Smooth muscle cell of the pulmonary artery (primary cell): ENCODE results near the gene C17orf107. TPM values are rescaled to one million over a fixed set of nuclear protein-coding genes. Genes with fewer than 3 reads are reported as not detected.

Experiments used
- total RNA-seq: library from RNA; depleted of rRNA; stranded (reverse); fragments of >200 nt; gene quantifications from 2 replicates; pipeline ENCODE4 v1.2.3, GENCODE V29; 2014

C17orf107 gene
- total RNA-seq = 6.4 and 9.9 TPM in 2 replicates

DNA sequence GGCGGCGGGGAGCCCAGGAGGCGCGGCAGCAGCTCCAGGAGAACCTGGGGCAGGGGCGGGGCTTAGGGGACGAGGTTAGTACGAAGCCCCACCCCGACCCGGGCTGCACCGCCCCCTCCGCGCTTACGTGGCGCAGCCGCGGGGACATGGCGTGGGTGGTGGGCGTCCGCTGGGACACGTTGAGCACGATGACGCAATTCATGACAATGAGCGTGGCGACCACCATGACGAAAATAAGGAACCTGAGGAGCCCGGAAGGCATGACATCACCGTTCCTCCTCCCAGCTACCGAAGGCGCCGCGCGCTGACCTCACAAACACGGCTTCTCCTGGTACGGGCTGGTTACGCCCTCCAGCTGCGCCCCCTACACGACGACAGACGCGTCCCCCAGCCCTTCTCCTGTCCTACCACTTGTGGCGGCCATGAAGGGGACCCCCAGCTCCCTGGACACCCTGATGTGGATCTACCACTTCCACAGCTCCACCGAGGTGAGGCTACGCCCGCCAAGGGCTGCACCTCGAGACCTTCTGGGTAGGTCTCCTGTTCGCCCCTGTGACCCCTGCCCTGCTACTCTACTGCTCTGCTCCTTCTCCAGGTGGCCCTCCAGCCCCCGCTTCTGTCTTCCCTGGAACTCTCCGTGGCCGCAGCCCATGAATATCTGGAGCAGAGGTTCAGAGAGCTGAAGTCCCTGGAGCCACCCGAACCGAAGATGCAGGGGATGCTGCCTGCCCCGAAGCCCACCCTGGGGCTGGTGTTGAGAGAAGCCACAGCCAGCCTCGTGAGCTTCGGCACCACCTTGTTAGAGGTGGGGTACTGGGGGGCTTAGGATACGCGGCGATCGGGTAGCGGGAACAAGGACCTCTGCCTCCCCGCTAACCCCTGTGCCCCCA is at the start of gene C17orf107:
C17orf107 (plus strand) TSS at position 196 of the 890 bp plus-strand sequence; CDS start at position 423, 227 bp downstream.

DNA sequence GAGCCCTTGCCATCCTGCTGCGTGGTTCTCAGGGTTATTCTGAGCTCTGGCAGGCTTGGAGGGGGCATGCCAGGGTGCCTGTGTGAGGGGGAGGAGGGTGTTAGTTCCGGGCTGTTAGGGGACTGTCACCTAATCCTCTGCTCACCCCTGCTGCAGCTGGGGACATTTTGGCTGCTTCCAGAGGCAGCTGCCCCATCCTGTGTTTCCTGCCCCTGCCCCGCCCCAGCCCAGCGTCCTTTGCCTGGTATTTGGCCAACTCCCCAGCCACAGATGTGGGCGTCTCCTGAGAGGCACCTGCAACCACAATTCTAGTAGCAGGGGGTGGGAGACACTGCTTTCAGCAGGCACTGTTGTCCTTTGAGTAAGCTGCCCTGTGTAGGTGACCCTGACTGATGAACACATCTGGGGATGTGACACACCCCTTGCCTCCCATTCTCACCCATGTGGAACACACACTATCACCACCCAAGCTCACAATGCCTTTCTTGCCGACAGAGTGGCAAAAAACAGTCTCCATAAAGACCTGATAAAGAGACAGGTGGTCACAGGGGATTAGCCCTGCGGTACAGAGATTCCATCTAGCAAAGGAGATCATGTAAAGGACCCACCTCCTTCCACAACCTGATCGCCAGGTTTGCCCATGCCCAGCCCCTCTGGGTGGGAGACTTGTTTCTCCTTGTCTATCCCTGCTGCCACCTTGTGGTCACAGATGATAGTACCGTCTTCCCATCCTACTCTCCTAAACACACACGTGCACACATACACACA is 3.9 kb downstream of the C17orf107 start, which contains the start of gene CHRNE:
CHRNE (minus strand) TSS at position 48 of the 768 bp plus-strand sequence; CDS start at position 13, 35 bp downstream.

DNA sequence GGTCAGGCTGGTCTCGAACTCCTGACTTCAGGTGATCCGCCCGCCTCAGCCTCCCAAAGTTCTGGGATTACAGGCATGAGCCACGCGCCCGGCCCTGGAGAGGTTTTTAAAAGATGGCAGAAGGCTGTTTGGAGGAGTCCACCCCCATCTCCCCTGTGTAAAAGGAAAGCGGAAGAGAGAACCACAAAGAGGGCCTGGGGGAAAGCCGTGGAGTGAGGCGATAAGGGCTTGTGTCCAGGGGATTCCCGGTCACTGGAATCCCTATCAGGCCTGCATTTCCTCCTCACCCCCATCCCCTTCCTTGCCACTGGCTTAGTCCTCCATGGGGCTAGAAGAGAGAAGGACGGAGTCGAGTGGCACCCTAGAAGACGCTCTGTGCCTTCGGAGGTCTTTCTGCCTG is 32.6 kb downstream of the C17orf107 start, which contains the start of gene GP1BA:
GP1BA (plus strand) TSS at position 315 of the 400 bp plus-strand sequence. CDS start 328 bp downstream, outside the sequence.

DNA sequence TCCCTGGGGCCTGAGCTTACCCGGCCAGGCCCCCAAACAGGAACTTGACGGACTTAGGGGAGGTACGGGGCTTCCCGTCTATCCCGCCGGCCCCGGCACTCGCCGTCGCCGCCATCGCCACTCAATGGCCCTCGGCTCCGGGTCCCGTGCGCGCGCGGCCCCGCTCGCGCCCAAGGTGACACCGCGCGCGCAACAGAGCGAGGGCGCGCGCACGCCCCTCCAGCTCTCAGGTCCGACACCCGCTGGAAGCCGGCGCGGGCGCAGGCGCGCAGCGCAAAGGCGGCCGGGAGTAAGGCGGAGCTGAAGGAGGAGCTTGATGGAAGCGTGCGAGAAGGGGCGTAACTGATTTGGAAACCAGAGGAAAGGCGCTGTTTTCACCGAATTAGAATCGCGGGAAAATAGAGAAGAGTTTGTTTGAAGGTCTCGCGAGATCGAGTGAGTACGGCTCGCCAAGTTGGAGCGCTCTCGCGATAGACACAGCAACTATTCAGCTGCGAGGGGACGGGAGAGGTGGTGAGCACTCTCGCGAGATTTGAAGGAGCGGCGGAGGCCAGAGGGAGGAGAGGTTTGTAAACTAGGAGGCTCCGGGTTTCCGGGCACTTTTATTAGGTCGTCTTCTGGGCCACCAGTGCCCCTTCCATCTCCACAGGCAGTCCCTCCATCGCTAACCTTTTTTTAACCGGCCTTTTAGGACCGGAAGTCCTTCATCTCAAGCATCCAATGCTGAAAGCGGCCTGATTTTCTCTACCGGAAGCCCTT is 40.6 kb downstream of the C17orf107 start, which contains the start of the genes RNF167 and SLC25A11:
RNF167 (plus strand) TSS at position 473 of the 759 bp plus-strand sequence. CDS start 642 bp downstream, outside the sequence.
SLC25A11 (minus strand) TSS at position 251 of the 759 bp plus-strand sequence; CDS start at position 115, 136 bp downstream.

DNA sequence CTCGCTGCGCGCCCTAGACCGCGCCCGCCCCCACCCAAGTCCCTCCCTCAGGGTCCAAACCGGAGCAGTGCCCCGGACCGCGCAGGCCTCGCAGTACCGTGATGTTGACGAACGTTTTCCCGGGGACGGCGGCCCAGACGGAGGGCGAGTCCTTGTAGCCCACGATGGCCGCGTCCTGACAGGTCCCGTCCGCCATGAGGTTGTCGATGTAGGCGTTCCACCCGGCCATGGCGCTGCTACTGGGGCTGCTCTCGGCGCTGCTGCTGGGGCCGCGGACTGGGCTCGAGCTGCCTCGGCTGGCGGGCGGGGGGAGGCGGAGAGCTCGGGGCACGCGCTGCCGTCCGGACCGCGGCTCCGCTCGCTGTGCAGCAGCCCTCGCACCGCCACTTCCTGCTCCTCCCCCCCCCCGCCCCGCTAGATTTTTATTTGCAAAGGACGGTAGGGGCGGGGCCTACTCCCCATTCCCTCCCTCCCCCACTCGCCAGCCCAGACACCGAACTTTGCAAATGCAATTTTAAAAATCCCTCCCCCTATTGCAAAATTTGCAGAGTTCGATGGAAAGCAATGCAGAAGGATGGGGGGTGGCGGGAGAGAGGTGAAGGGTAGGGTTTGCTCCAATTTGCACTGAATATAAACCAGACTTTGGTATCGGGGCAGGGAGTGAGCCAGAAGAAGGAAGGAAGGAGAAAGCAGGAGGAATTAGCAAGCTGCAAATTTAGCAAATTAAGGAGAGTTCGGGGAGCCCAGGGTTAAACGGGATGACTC is 49.0 kb downstream of the C17orf107 start, which contains the start of gene PFN1:
PFN1 (minus strand) TSS at position 365 of the 765 bp plus-strand sequence; CDS start at position 229, 136 bp downstream.

DNA sequence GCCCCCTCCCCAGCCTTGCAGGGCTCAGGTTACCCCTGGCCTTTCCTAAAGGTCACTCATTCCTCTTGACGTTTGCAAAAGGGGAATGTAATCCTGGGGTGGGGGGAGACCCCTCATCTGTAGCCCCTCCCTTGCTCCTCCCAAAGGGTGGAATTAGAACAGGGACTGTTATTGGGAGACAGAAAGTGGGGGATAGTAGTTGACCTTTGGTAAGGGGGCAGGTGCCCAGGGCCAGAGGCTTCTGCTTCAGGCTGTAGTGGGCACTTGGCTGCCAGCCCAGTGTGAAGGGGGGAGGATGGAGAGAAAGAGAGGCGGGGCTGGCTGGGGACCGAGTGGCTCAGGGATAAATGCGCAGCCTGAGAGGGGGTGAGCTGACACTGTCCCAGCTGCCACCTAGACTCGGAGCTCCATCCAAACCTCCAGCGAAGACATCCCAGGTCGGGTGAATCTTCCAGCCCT is 51.4 kb downstream of the C17orf107 start, which contains the start of gene ENO3:
ENO3 (plus strand) TSS at position 374 of the 459 bp plus-strand sequence. CDS start 711 bp downstream, outside the sequence.

Other genes with a start within 250 kb of the C17orf107 start
- gene PELP1, start 195.4 kb upstream of the C17orf107 start, total RNA-seq = 61.6 and 68.2 TPM in 2 replicates
- gene ARRB2, start 188.9 kb upstream of the C17orf107 start, total RNA-seq = 4.0 and 5.4 TPM in 2 replicates
- gene MED11, start 168.1 kb upstream of the C17orf107 start, total RNA-seq = 11.4 and 11.7 TPM in 2 replicates
- 0.07 and 0.10 TPM in 2 replicates for gene ZMYND15, start 159.7 kb upstream of the C17orf107 start, total RNA-seq
- 4.0 and 4.5 TPM in 2 replicates for gene CXCL16, start 159.6 kb upstream of the C17orf107 start, total RNA-seq
- gene TM4SF5, start 127.7 kb upstream of the C17orf107 start, total RNA-seq = not detected in 2 replicates
- gene VMO1, start 113.2 kb upstream of the C17orf107 start, total RNA-seq = 0.33 TPM in 2 replicates
- not detected in 2 replicates for gene GLTPD2, start 110.6 kb upstream of the C17orf107 start, total RNA-seq
- gene PSMB6, start 103.4 kb upstream of the C17orf107 start, total RNA-seq = 88.0 and 106 TPM in 2 replicates
- 16.4 and 25.9 TPM in 2 replicates for gene PLD2, start 92.4 kb upstream of the C17orf107 start, total RNA-seq
- 49.9 and 73.2 TPM in 2 replicates for gene MINK1, start 66.2 kb upstream of the C17orf107 start, total RNA-seq
- 0.33 and 2.8 TPM in 2 replicates for gene CHRNE, start 3.6 kb downstream of the C17orf107 start, total RNA-seq
- not detected in 2 replicates for gene GP1BA, start 32.7 kb downstream of the C17orf107 start, total RNA-seq
- gene SLC25A11, start 40.5 kb downstream of the C17orf107 start, total RNA-seq = 69.7 and 71.2 TPM in 2 replicates
- 26.6 and 27.2 TPM in 2 replicates for gene RNF167, start 40.7 kb downstream of the C17orf107 start, total RNA-seq
- gene PFN1, start 49.0 kb downstream of the C17orf107 start, total RNA-seq = 405 and 683 TPM in 2 replicates
- 3.3 and 3.4 TPM in 2 replicates for gene ENO3, start 51.6 kb downstream of the C17orf107 start, total RNA-seq
- gene SPAG7, start 68.3 kb downstream of the C17orf107 start, total RNA-seq = 39.8 and 47.0 TPM in 2 replicates
- 17.1 and 23.0 TPM in 2 replicates for gene CAMTA2, start 88.1 kb downstream of the C17orf107 start, total RNA-seq
- gene INCA1, start 98.0 kb downstream of the C17orf107 start, total RNA-seq = 0.23 and 0.46 TPM in 2 replicates
- gene KIF1C, start 98.4 kb downstream of the C17orf107 start, total RNA-seq = 83.3 and 112 TPM in 2 replicates
- gene SLC52A1, start 135.9 kb downstream of the C17orf107 start, total RNA-seq = 0.07 and 0.13 TPM in 2 replicates
- gene ZFP3, start 178.9 kb downstream of the C17orf107 start, total RNA-seq = 0.92 and 1.6 TPM in 2 replicates
- 4.1 and 5.1 TPM in 2 replicates for gene ZNF232, start 212.3 kb downstream of the C17orf107 start, total RNA-seq
- gene USP6, start 216.5 kb downstream of the C17orf107 start, total RNA-seq = under 0.01 TPM in 1 of 2 replicates, not detected in the other